ENCODE measurements around the gene GPR33. TPM values are rescaled to one million over a fixed set of nuclear protein-coding genes. Genes with fewer than 3 reads are reported as not detected.

Gene GPR33
- not detected for polyA plus RNA-seq

- WGBS, 3 donors, result 59 to 71% (median 64%) methylated on average over 1 of the region's 1 CpG
Measured at GRCh38 chr14:31487886-31488285, at the start of gene GPR33. TSS of gene GPR33 (minus strand) at chr14:31488039. CDS start at chr14:31483965, 4,074 bp downstream.

GRCh38 chr14:31536201-31536960 lies 48.5 kb upstream of the GPR33 start:
- 80 to 85% (median 81%) methylated on average over 5 of the region's 5 CpGs for WGBS, 3 donors
- H3K27ac ChIP-seq (ENCODE audit: low read depth, low read length), result no peak overlapping the region

More at GRCh38 chr14:31487886-31488285, at the start of gene GPR33:
- no peak within 1 kb of the TSS for H3K27ac ChIP-seq (ENCODE audit: low read depth, low read length)

GRCh38 chr14:31530136-31530535 lies 42.3 kb upstream of the GPR33 start:
- no peak overlapping the region for H3K27ac ChIP-seq (ENCODE audit: low read depth, low read length)
- 44 to 51% (median 46%) methylated on average over 7 of the region's 7 CpGs for WGBS, 3 donors

- no peak overlapping the region for H3K27ac ChIP-seq (ENCODE audit: low read depth, low read length)
- 49 to 74% (median 69%) methylated on average over 1 of the region's 1 CpG for WGBS, 3 donors
Measured at GRCh38 chr14:31529053-31529452, 41.2 kb upstream of the GPR33 start.

GRCh38 chr14:31527546-31527945 lies 39.7 kb upstream of the GPR33 start:
- no peak overlapping the region for H3K27ac ChIP-seq (ENCODE audit: low read depth, low read length)
- WGBS, 3 donors, result 89 to 94% (median 90%) methylated on average over 8 of the region's 8 CpGs

- H3K27ac ChIP-seq (ENCODE audit: low read depth, low read length), result no peak overlapping the region
- 94 to 97% (median 95%) methylated on average over 30 to 33 of the region's 33 CpGs for WGBS, 3 donors
Measured at GRCh38 chr14:31527087-31527486, 39.2 kb upstream of the GPR33 start.

- H3K27ac ChIP-seq (ENCODE audit: low read depth, low read length), result no peak overlapping the region
- WGBS, 3 donors, result 99 to 100% (median 100%) methylated on average over 1 of the region's 1 CpG
Measured at GRCh38 chr14:31510855-31511254, 23.0 kb upstream of the GPR33 start.

- no peak overlapping the region for H3K27ac ChIP-seq (ENCODE audit: low read depth, low read length)
Measured at GRCh38 chr14:31510222-31510621, 22.4 kb upstream of the GPR33 start.

GRCh38 chr14:31508135-31508534 lies 20.3 kb upstream of the GPR33 start:
- H3K27ac ChIP-seq (ENCODE audit: low read depth, low read length), result no peak overlapping the region
- 56 to 61% (median 57%) methylated on average over 5 of the region's 5 CpGs for WGBS, 3 donors

GRCh38 chr14:31505411-31505810 lies 17.6 kb upstream of the GPR33 start:
- 41 to 59% (median 46%) methylated on average over 1 of the region's 1 CpG for WGBS, 3 donors
- H3K27ac ChIP-seq (ENCODE audit: low read depth, low read length), result no peak overlapping the region

- 59 to 90% (median 75%) methylated on average over 2 of the region's 2 CpGs for WGBS, 3 donors
- no peak overlapping the region for H3K27ac ChIP-seq (ENCODE audit: low read depth, low read length)
Measured at GRCh38 chr14:31501870-31502269, 14.0 kb upstream of the GPR33 start.

GRCh38 chr14:31492759-31493498 lies 5.1 kb upstream of the GPR33 start:
- no peak overlapping the region for H3K27ac ChIP-seq (ENCODE audit: low read depth, low read length)
- 82 to 91% (median 86%) methylated on average over 8 of the region's 8 CpGs for WGBS, 3 donors

GRCh38 chr14:31489691-31490090 lies 1.9 kb upstream of the GPR33 start:
- no peak overlapping the region for H3K27ac ChIP-seq (ENCODE audit: low read depth, low read length)

GRCh38 chr14:31486764-31487163 lies 1.1 kb downstream of the GPR33 start:
- no peak overlapping the region for H3K27ac ChIP-seq (ENCODE audit: low read depth, low read length)
- 80 to 88% (median 85%) methylated on average over 2 of the region's 2 CpGs for WGBS, 3 donors

- no peak overlapping the region for H3K27ac ChIP-seq (ENCODE audit: low read depth, low read length)
- 73 to 96% (median 77%) methylated on average over 3 of the region's 3 CpGs for WGBS, 3 donors
Measured at GRCh38 chr14:31484754-31485153, 3.1 kb downstream of the GPR33 start.

GRCh38 chr14:31480156-31480555 lies 7.7 kb downstream of the GPR33 start:
- H3K27ac ChIP-seq (ENCODE audit: low read depth, low read length), result no peak overlapping the region
- WGBS, 3 donors, result 74 to 91% (median 77%) methylated on average over 4 of the region's 4 CpGs

- 67 to 86% (median 79%) methylated on average over 3 of the region's 3 CpGs for WGBS, 3 donors
- H3K27ac ChIP-seq (ENCODE audit: low read depth, low read length), result no peak overlapping the region
Measured at GRCh38 chr14:31479027-31479426, 8.8 kb downstream of the GPR33 start.

GRCh38 chr14:31477248-31477647 lies 10.6 kb downstream of the GPR33 start:
- WGBS, 3 donors, result 62 to 83% (median 80%) methylated on average over 6 of the region's 6 CpGs
- H3K27ac ChIP-seq (ENCODE audit: low read depth, low read length), result no peak overlapping the region

- WGBS, 3 donors, result 72 to 90% (median 79%) methylated on average over 4 of the region's 4 CpGs
- H3K27ac ChIP-seq (ENCODE audit: low read depth, low read length), result no peak overlapping the region
Measured at GRCh38 chr14:31476131-31476866, 11.5 kb downstream of the GPR33 start.
